Panc1 (cell line): ENCODE measurements around the gene CCT7.

Experiments used
- CTCF ChIP-seq: fragments of 450-650 bp; IDR thresholded peaks from 2 replicates; pipeline ENCODE4 v1.5.1; 2017; ENCODE audit warnings: mild to moderate bottlenecking
- POLR2AphosphoS5 ChIP-seq: IDR thresholded peaks from 2 replicates; pipeline ENCODE4 v1.6.1; 2012; ENCODE audit warnings: mild to moderate bottlenecking, low read depth, low read length, moderate library complexity
- REST ChIP-seq, 2 experiments: IDR thresholded peaks; 2 replicates each; pipeline ENCODE4 v1.6.1; 2011 to 2012; ENCODE audit warnings: low read depth in 2 of 2, control low read depth in 1 of 2, low read length in 1 of 2, mild to moderate bottlenecking in 1 of 2, moderate library complexity in 1 of 2; ENCODE audit not compliant: insufficient read depth in 1 of 2
- SIN3A ChIP-seq: IDR thresholded peaks from 2 replicates; pipeline ENCODE4 v1.6.1; 2012; ENCODE audit warnings: low read depth, mild to moderate bottlenecking, low read length, moderate library complexity, borderline replicate concordance; ENCODE audit not compliant: insufficient read depth
- TCF7L2 ChIP-seq: IDR thresholded peaks from 2 replicates; pipeline ENCODE4 v1.6.1; 2011; ENCODE audit warnings: mild to moderate bottlenecking, low read depth, low read length, inconsistent platforms

DNA sequence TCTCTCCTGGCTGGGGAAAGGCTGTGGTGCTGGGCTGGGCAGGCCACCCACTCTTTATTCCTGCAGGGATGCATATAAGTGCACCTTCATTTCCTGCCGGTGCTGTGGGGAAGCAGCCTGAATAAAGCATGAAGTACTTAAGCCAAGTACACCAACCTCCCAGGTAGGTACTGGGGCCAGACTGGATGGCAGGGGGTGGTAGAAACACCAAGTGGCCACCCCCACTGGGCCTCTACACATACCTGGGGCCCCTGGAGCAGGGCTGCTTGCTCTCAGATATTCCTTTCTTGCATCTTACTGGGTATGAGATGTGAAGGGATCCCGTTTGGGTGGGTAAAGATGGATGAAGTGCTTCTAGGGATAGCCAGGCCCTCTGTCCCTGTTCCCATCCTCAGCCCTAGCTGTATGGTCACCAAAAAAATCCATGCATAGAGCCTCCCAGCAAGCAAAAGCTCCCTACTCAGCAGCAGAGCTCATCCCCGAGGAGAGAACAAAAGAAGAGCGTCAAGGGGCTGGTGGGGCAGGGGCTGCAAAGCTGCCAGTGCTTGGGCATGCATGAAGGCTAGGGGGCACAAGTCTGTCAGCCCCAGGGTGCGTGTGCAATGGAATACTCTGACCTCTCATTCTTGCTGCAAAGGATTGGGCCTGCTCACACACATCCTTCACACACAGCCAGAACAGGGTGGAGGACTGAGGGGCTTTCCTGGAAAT, 22.0 kb downstream of the CCT7 start:
- TF ChIP-seq CTCF (no peak), POLR2AphosphoS5 (no peak), TCF7L2 (no peak), REST (IDR thresholded peaks at IDR 0.05; ENCODE audit: insufficient read depth in 1 of 2, low read depth in 2 of 2, low read length in 1 of 2) (no peak), SIN3A (no peak)
